Panc1 (cell line): ENCODE results near the gene CD58. TPM values are rescaled to one million over a fixed set of nuclear protein-coding genes. Genes with fewer than 3 reads are reported as not detected.

Experiments used
- ATAC-seq: fragments of 200-7000 bp; cut with Tn5 transposase; 2 replicates; pipeline ENCODE4 v1.9.1; 2020; ENCODE audit warnings: mild to moderate bottlenecking, moderate library complexity
- BruUV-seq: library from RNA; stranded (reverse); fragments of 400-500 nt; replicated peaks from 2 replicates; lab custom pipeline; 2021; lab: Mats Ljungman, UMichigan
- CTCF ChIA-PET: fragments of 300-600 bp; sonication (Branson Sonifier 250); formaldehyde crosslinking; loops from one replicate; lab custom pipeline; 2022; ENCODE audit warnings: antibody characterized with exemption; lab: Charles Lee
- POLR2A ChIA-PET: fragments of 300-600 bp; sonication (Branson Sonifier 250); formaldehyde crosslinking; loops from one replicate; lab custom pipeline; 2022; ENCODE audit warnings: antibody characterized with exemption; lab: Charles Lee
- DNase-seq: peaks from one replicate; pipeline ENCODE4 v3.0.0-alpha.2; 2010; ENCODE audit warnings: low read depth, low spot score
- H3K27ac ChIP-seq: 2 replicates; pipeline ENCODE4 v1.5.1; 2011; ENCODE audit warnings: mild to moderate bottlenecking, low read length, inconsistent platforms
- H3K27me3 ChIP-seq: fragments of 200-500 bp; sonication (Bioruptor generic); 2 replicates; pipeline ENCODE4 v1.6.0; 2014; ENCODE audit warnings: low read length, inconsistent platforms; ENCODE audit not compliant: control insufficient read depth, insufficient read depth
- H3K36me3 ChIP-seq: fragments of 200-500 bp; sonication (Bioruptor generic); 2 replicates; pipeline ENCODE4 v1.5.1; 2014; ENCODE audit warnings: inconsistent platforms, mild to moderate bottlenecking, low read length, moderate library complexity; ENCODE audit not compliant: control insufficient read depth, insufficient read depth
- H3K4me1 ChIP-seq: 2 replicates; pipeline ENCODE4 v1.5.1; 2011; ENCODE audit warnings: inconsistent platforms, mild to moderate bottlenecking, low read length, moderate library complexity; ENCODE audit not compliant: control insufficient read depth, insufficient read depth
- H3K4me3 ChIP-seq, 2 experiments: 2 replicates each; pipeline ENCODE4 v1.5.1; 2011 to 2012; ENCODE audit warnings: low read depth in 2 of 2, low read length in 2 of 2, mild to moderate bottlenecking in 2 of 2, inconsistent platforms in 1 of 2, moderate library complexity in 1 of 2
- H3K9me3 ChIP-seq: fragments of 200-500 bp; sonication (Bioruptor generic); 2 replicates; pipeline ENCODE4 v1.5.1; 2014; ENCODE audit warnings: low read depth, mild to moderate bottlenecking, inconsistent platforms, low read length, moderate library complexity; ENCODE audit not compliant: control insufficient read depth, insufficient read depth
- POLR2AphosphoS5 ChIP-seq: IDR thresholded peaks from 2 replicates; pipeline ENCODE4 v1.6.1; 2012; ENCODE audit warnings: mild to moderate bottlenecking, low read depth, low read length, moderate library complexity
- SIN3A ChIP-seq: IDR thresholded peaks from 2 replicates; pipeline ENCODE4 v1.6.1; 2012; ENCODE audit warnings: low read depth, mild to moderate bottlenecking, low read length, moderate library complexity, borderline replicate concordance; ENCODE audit not compliant: insufficient read depth
- TCF7L2 ChIP-seq: IDR thresholded peaks from 2 replicates; pipeline ENCODE4 v1.6.1; 2011; ENCODE audit warnings: mild to moderate bottlenecking, low read depth, low read length, inconsistent platforms
- in situ Hi-C: cut with HindIII; loops from 2 replicates; pipeline ENCODE4 v1.10.0; 2016; ENCODE audit warnings: low sequenced_read_pairs, low pct_unique_long_range_greater_than_20kb
- intact Hi-C: fragments of 100-400 bp; cut with micrococcal nuclease; formaldehyde crosslinking; loops from one replicate; pipeline ENCODE4 v1.10.0; 2022; ENCODE audit not compliant: unreplicated experiment
- total RNA-seq: library from RNA; stranded (reverse); gene quantifications from one replicate; pipeline ENCODE4 v1.2.1, GENCODE V29; 2021; ENCODE audit not compliant: unreplicated experiment
- TF ChIP-seq, protein P1 (sequence below), 2 experiments: IDR thresholded peaks; 2 replicates each; pipeline ENCODE4 v1.6.1; 2011 to 2012; ENCODE audit warnings: low read depth in 2 of 2, control low read depth in 1 of 2, low read length in 1 of 2, mild to moderate bottlenecking in 1 of 2, moderate library complexity in 1 of 2; ENCODE audit not compliant: insufficient read depth in 1 of 2
- TF ChIP-seq, protein P2 (sequence below): fragments of 450-650 bp; IDR thresholded peaks from 2 replicates; pipeline ENCODE4 v1.5.1; 2017; ENCODE audit warnings: mild to moderate bottlenecking

CD58 gene
- total RNA-seq, 1 experiment from 2014 or later, result 12.6 TPM

DNA sequence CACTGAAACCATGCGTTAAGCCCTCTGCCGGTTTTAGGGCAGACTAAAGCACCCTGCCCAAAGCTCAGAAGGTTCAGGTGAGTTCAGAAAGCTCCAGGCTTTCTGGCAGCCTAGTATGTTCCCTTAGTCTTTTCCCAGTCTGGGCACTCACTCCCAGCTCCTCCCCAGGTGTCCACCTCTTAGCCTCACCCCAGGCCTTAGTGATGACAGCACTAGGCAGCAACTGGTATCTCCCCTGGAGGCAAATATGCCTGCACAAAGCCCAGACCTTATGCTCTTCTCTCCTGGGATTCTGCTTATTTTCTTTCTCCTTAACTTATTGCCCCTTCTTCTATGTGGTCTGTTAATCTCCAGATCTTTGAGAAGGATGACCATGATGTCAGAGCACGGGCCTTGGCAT lies 80.2 kb downstream of the CD58 start:
- in situ Hi-C loops, result no loop called here
- POLR2A ChIA-PET, result no interaction called here
- no peak overlapping the region for H3K27ac ChIP-seq

DNA sequence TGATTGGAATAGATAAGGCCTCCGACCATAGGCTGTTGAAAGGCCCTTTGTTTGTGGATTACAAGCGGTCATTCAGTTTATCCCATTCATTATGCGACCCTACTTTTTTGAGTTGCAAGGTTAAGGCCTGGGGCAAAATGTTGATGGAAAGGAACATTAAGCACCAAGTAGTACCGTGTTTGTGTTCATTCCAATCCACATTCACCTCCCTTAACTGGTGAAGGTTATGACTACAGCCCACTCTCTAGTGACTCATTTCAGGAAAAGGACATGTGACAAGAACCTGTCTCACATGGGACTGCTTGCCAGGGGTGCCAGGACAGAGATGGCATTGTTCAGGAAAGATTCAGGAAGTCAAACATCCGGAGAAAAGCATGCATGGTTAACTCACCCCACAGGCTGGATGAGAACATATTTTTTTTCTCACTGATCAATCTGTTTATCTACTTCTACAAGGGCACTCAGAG lies 81.6 kb downstream of the CD58 start:
- no peak for DNase-seq
- Histone ChIP-seq H3K27me3 (no peaks in the 10 kb centered on the region), H3K4me3 (no peak overlapping the region), H3K36me3 (no peaks in the 10 kb centered on the region), H3K27ac (no peak overlapping the region), H3K9me3 (no peaks in the 10 kb centered on the region), H3K4me1 (no peaks in the 10 kb centered on the region)
- no TSS peak for BruUV-seq
- peak; percentile 72 for ATAC-seq
- in situ Hi-C loops, result no loop called here
- ChIA-PET POLR2A (no interaction called here), CTCF (no interaction called here)
- TF ChIP-seq, protein P1, sequence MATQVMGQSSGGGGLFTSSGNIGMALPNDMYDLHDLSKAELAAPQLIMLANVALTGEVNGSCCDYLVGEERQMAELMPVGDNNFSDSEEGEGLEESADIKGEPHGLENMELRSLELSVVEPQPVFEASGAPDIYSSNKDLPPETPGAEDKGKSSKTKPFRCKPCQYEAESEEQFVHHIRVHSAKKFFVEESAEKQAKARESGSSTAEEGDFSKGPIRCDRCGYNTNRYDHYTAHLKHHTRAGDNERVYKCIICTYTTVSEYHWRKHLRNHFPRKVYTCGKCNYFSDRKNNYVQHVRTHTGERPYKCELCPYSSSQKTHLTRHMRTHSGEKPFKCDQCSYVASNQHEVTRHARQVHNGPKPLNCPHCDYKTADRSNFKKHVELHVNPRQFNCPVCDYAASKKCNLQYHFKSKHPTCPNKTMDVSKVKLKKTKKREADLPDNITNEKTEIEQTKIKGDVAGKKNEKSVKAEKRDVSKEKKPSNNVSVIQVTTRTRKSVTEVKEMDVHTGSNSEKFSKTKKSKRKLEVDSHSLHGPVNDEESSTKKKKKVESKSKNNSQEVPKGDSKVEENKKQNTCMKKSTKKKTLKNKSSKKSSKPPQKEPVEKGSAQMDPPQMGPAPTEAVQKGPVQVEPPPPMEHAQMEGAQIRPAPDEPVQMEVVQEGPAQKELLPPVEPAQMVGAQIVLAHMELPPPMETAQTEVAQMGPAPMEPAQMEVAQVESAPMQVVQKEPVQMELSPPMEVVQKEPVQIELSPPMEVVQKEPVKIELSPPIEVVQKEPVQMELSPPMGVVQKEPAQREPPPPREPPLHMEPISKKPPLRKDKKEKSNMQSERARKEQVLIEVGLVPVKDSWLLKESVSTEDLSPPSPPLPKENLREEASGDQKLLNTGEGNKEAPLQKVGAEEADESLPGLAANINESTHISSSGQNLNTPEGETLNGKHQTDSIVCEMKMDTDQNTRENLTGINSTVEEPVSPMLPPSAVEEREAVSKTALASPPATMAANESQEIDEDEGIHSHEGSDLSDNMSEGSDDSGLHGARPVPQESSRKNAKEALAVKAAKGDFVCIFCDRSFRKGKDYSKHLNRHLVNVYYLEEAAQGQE (IDR thresholded peaks at IDR 0.05; ENCODE audit: insufficient read depth in 1 of 2, low read depth in 2 of 2, low read length in 1 of 2), result no peak
- no peak for TF ChIP-seq SIN3A
- TF ChIP-seq, protein P2, sequence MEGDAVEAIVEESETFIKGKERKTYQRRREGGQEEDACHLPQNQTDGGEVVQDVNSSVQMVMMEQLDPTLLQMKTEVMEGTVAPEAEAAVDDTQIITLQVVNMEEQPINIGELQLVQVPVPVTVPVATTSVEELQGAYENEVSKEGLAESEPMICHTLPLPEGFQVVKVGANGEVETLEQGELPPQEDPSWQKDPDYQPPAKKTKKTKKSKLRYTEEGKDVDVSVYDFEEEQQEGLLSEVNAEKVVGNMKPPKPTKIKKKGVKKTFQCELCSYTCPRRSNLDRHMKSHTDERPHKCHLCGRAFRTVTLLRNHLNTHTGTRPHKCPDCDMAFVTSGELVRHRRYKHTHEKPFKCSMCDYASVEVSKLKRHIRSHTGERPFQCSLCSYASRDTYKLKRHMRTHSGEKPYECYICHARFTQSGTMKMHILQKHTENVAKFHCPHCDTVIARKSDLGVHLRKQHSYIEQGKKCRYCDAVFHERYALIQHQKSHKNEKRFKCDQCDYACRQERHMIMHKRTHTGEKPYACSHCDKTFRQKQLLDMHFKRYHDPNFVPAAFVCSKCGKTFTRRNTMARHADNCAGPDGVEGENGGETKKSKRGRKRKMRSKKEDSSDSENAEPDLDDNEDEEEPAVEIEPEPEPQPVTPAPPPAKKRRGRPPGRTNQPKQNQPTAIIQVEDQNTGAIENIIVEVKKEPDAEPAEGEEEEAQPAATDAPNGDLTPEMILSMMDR, result no peak
- TF ChIP-seq TCF7L2, result no peak
- TF ChIP-seq POLR2AphosphoS5, result no peak
- intact Hi-C loops, result no loop called here

More for the DNA sequence above, 80.2 kb downstream of the CD58 start:
- no peaks in the 10 kb centered on the region for H3K27me3 ChIP-seq
- no TSS peak for BruUV-seq
- DNase-seq (no peak), ATAC-seq (no peak)
- no peaks in the 10 kb centered on the region for H3K4me1 ChIP-seq
- H3K36me3 ChIP-seq, result no peaks in the 10 kb centered on the region
- intact Hi-C loops, result no loop called here
- TF ChIP-seq, protein P2, result no peak
- TF ChIP-seq, protein P1 (IDR thresholded peaks at IDR 0.05; ENCODE audit: insufficient read depth in 1 of 2, low read depth in 2 of 2, low read length in 1 of 2), result no peak
- no peak for TF ChIP-seq SIN3A
- TF ChIP-seq TCF7L2, result no peak
- TF ChIP-seq POLR2AphosphoS5, result no peak
- CTCF ChIA-PET, result no interaction called here
- H3K9me3 ChIP-seq, result no peaks in the 10 kb centered on the region
- H3K4me3 ChIP-seq, result no peak overlapping the region
